Calu3 (cell line): ENCODE data around the gene RTEL1. TPM values are rescaled to one million over a fixed set of nuclear protein-coding genes. Genes with fewer than 3 reads are reported as not detected.
A peak's percentile ranks its signal among the peaks of the same experiment; 100 is the strongest.

ENCODE experiments used
- BruUV-seq: library from RNA; stranded (reverse); fragments of 400-500 nt; replicated peaks from 2 replicates; lab custom pipeline; 2021; lab: Mats Ljungman, UMichigan
- CTCF ChIA-PET: fragments of 300-600 bp; sonication (Branson Sonifier 250); formaldehyde crosslinking; loops from one replicate; lab custom pipeline; 2022; ENCODE audit warnings: antibody characterized with exemption; lab: Charles Lee
- DNase-seq: peaks from one replicate; pipeline ENCODE4 v3.0.0; 2022
- H3K27ac Mint-ChIP-seq: one replicate; pipeline ENCODE4 v1.8.0; 2022; ENCODE audit warnings: mixed read lengths; ENCODE audit not compliant: unreplicated experiment
- H3K27me3 Mint-ChIP-seq: one replicate; pipeline ENCODE4 v1.8.0; 2022; ENCODE audit warnings: mixed read lengths; ENCODE audit not compliant: unreplicated experiment
- H3K36me3 Mint-ChIP-seq: one replicate; pipeline ENCODE4 v1.8.0; 2022; ENCODE audit warnings: mild to moderate bottlenecking, moderate library complexity, mixed read lengths; ENCODE audit not compliant: insufficient read depth, unreplicated experiment
- H3K4me1 Mint-ChIP-seq: one replicate; pipeline ENCODE4 v1.8.0; 2022; ENCODE audit warnings: mild to moderate bottlenecking, low read depth, mixed read lengths; ENCODE audit not compliant: unreplicated experiment
- H3K4me3 Mint-ChIP-seq: one replicate; pipeline ENCODE4 v1.8.0; 2022; ENCODE audit warnings: mild to moderate bottlenecking, low read depth, moderate library complexity, mixed read lengths; ENCODE audit not compliant: unreplicated experiment
- H3K9me3 Mint-ChIP-seq: one replicate; pipeline ENCODE4 v1.8.0; 2022; ENCODE audit warnings: low read depth, mixed read lengths; ENCODE audit not compliant: unreplicated experiment
- intact Hi-C: fragments of 100-400 bp; cut with micrococcal nuclease; formaldehyde crosslinking; loops from one replicate; pipeline ENCODE4 v1.10.0; 2022; ENCODE audit not compliant: unreplicated experiment
- total RNA-seq: library from RNA; stranded (reverse); gene quantifications from 2 replicates; pipeline ENCODE4 v1.2.3, GENCODE V29; 2022
- TF ChIP-seq, protein P1 (sequence below): fragments of 200-600 bp; IDR thresholded peaks from one replicate; pipeline ENCODE4 v1.8.0; 2022; ENCODE audit warnings: antibody characterized with exemption; ENCODE audit not compliant: unreplicated experiment

RTEL1 gene
- total RNA-seq, 1 experiment from 2014 or later = 39.1 TPM

DNA sequence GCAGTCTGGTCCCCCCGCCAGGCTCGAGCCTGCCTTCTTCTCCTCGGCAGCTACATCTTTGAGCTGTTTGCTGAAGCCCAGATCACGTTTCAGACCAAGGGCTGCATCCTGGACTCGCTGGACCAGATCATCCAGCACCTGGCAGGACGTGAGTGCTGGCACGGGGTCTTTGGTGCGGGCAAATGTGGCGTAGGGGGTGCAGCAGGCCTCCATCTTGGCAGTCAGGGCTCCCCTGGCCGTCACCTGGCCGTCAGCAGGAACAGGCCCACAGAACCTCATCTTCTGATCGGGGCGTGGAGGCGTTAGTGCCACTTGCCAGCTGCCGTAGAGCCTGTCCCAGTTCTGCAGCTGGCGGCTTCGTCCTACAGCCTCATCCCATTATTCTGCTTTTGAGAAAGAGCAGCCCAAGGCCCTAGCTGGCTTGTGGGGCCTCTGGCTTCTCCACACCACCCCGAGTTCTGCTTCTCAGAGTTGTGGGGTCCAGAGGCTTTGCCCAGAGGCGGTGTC, 21.7 kb downstream of the RTEL1 start:
- TF ChIP-seq, protein P1, sequence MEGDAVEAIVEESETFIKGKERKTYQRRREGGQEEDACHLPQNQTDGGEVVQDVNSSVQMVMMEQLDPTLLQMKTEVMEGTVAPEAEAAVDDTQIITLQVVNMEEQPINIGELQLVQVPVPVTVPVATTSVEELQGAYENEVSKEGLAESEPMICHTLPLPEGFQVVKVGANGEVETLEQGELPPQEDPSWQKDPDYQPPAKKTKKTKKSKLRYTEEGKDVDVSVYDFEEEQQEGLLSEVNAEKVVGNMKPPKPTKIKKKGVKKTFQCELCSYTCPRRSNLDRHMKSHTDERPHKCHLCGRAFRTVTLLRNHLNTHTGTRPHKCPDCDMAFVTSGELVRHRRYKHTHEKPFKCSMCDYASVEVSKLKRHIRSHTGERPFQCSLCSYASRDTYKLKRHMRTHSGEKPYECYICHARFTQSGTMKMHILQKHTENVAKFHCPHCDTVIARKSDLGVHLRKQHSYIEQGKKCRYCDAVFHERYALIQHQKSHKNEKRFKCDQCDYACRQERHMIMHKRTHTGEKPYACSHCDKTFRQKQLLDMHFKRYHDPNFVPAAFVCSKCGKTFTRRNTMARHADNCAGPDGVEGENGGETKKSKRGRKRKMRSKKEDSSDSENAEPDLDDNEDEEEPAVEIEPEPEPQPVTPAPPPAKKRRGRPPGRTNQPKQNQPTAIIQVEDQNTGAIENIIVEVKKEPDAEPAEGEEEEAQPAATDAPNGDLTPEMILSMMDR = no peak
- H3K36me3 Mint-ChIP-seq = peaks cover 81% of the 10 kb centered on the region

DNA sequence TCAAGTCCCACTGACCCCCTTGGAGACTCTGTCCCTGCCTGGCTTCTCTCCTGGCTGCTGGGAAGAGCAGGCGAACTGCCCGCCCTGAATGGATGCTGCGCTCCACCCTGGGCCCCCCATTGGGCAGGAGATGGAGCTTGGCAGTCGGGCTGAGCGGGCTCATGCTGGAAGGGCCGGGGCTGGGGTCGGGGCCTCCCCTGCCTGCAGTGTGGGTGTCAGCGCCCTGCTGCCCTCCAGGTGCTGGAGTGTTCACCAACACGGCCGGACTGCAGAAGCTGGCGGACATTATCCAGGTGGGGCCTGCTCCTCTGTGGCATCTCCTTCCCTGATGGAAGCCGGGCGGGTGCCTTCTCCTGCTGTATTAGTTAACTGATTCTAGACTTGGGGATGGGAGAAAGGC, 22.3 kb downstream of the RTEL1 start:
- no peak for DNase-seq
- TF ChIP-seq, protein P1 = no peak
- H3K27me3 Mint-ChIP-seq = no peaks in the 10 kb centered on the region
- H3K4me1 Mint-ChIP-seq = peaks cover 37% of the 10 kb centered on the region
- H3K4me3 Mint-ChIP-seq = no peak overlapping the region
- CTCF ChIA-PET = interaction anchor here (1.2 kb wide), 1 partner anchor 22 kb away, joined by 3 read pairs; the partner anchor contains the start of gene RTEL1
- H3K9me3 Mint-ChIP-seq = no peaks in the 10 kb centered on the region
- BruUV-seq = no TSS peak
- H3K27ac Mint-ChIP-seq = no peak overlapping the region
- peaks cover 82% of the 10 kb centered on the region for H3K36me3 Mint-ChIP-seq
- intact Hi-C loops = no loop called here

More for the DNA sequence above, 21.7 kb downstream of the RTEL1 start:
- no peaks in the 10 kb centered on the region for H3K9me3 Mint-ChIP-seq
- intact Hi-C loops = no loop called here
- H3K27ac Mint-ChIP-seq = peak overlapping the region; percentile 56
- DNase-seq = no peak
- peaks cover 31% of the 10 kb centered on the region for H3K4me1 Mint-ChIP-seq
- BruUV-seq = no TSS peak
- no peak overlapping the region for H3K4me3 Mint-ChIP-seq
- CTCF ChIA-PET = no interaction called here
- H3K27me3 Mint-ChIP-seq = no peaks in the 10 kb centered on the region

DNA sequence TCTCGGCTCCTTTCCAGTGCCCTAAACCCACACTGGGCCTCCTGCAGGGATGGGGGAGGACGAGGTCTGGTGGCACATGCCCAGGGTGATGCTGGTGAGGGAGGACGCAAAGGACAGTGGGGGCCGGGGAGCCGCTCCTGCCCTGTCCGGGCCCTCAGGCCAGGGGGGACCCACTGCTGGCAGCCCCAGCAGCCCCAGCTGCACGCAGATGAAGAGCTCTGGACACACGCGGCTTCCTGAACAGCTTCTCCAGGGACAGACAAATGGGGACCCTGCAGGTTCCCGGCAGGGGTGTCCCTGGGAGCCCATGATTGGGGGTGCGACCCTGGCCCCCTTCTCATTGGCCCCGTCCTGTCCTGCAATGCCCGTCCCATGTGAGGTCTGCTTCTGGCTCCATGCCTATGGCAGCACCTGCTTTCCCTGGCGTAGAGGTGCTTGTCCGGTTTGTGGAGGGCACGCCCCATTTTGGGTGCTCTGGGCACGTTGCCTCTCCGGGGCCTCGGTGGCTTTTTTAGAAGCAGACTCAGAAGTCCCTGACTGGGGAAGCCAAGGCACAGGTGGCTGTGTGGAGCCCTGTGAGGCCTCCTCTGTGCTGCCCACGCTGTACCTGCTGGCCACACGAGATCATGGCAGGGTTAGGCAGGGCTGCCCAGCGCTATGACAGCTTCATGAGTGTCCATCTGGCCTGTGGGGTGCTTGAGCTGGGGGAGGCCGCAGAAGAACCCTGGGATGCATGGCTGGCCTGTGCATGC, 22.9 kb downstream of the RTEL1 start:
- intact Hi-C loops = no loop called here
- Mint-ChIP-seq H3K4me1 (peaks cover 42% of the 10 kb centered on the region), H3K27ac (no peak overlapping the region), H3K9me3 (no peaks in the 10 kb centered on the region), H3K36me3 (peaks cover 82% of the 10 kb centered on the region), H3K4me3 (no peak overlapping the region), H3K27me3 (no peaks in the 10 kb centered on the region)
- CTCF ChIA-PET = interaction anchor here (1.2 to 3.1 kb wide), 2 partner anchors 23 to 143 kb away, joined by 3 to 25 read pairs; partner anchors contain the start of genes PTK6 and RTEL1
- no TSS peak for BruUV-seq
- TF ChIP-seq, protein P1 = no peak
- DNase-seq = no peak

DNA sequence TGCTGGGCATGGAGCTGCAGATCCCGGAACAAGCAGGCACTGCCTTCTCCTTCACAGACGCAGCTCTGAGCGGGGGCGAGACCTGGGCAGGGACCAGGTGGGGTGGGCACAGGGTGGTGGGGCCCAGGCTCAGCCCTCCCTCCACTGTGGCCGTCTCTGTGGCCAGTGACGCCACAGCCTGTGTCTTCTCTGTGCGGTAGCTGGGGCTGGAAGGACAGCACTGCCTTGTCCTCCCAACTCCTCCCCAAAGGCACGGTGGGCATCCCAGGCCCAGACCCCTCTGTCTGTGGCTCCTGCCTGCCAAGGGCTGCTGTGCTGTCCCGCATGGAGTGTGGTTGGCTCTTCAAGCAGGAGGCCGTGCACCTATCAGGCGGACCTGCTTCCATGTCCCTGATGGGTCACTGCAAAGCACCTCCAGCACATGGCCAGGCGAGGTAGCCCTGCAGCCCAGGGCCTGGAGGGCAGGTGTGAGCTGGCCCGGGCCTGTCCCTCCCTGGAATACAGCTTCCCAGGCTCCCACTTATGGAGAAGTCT, 23.6 kb downstream of the RTEL1 start:
- CTCF ChIA-PET = interaction anchor here (0.5 to 3.1 kb wide), 10 partner anchors 9 to 183 kb away, joined by 3 to 25 read pairs (median 5); partner anchors contain the start of genes PTK6, RTEL1 and TPD52L2
- peaks cover 49% of the 10 kb centered on the region for H3K4me1 Mint-ChIP-seq
- TF ChIP-seq, protein P1 = no peak
- peaks cover 83% of the 10 kb centered on the region for H3K36me3 Mint-ChIP-seq
- intact Hi-C loops = no loop called here
- peak overlapping the region; percentile 97 for H3K27ac Mint-ChIP-seq
- no peaks in the 10 kb centered on the region for H3K9me3 Mint-ChIP-seq
- H3K4me3 Mint-ChIP-seq = peak overlapping the region; percentile 64
- no peaks in the 10 kb centered on the region for H3K27me3 Mint-ChIP-seq
- no TSS peak for BruUV-seq
- no peak for DNase-seq
